MCF 10A (cell line): ENCODE results near the gene PPP6R2. TPM values are rescaled to one million over a fixed set of nuclear protein-coding genes. Genes with fewer than 3 reads are reported as not detected.

Experiments used
- BruUV-seq: library from RNA; stranded (reverse); fragments of 400-500 nt; replicated peaks from 2 replicates; lab custom pipeline; 2021; lab: Mats Ljungman, UMichigan
- CTCF ChIA-PET: fragments of 300-600 bp; sonication (Branson Sonifier 250); formaldehyde crosslinking; extraction: SDS; loops from one replicate; lab custom pipeline; 2021; ENCODE audit warnings: antibody characterized with exemption, inconsistent platforms; lab: Yijun Ruan, JAX
- POLR2A ChIA-PET: fragments of 300-600, 350-650 bp; sonication (Branson Sonifier 250); formaldehyde crosslinking; extraction: SDS; loops from one replicate; lab custom pipeline; 2020; ENCODE audit warnings: antibody characterized with exemption, inconsistent platforms; lab: Yijun Ruan, JAX
- DNase-seq: peaks from one replicate; pipeline ENCODE4 v3.0.0-alpha.2; 2018; ENCODE audit not compliant: unreplicated experiment
- H3K27ac Mint-ChIP-seq: one replicate; pipeline ENCODE4 v1.8.0; 2022; ENCODE audit warnings: mild to moderate bottlenecking, low read depth, mixed read lengths; ENCODE audit not compliant: unreplicated experiment
- H3K27me3 Mint-ChIP-seq: one replicate; pipeline ENCODE4 v1.8.0; 2022; ENCODE audit warnings: mixed read lengths; ENCODE audit not compliant: insufficient read depth, unreplicated experiment
- H3K36me3 Mint-ChIP-seq: one replicate; pipeline ENCODE4 v1.8.0; 2022; ENCODE audit warnings: mild to moderate bottlenecking, moderate library complexity, mixed read lengths; ENCODE audit not compliant: insufficient read depth, unreplicated experiment
- H3K4me1 Mint-ChIP-seq: one replicate; pipeline ENCODE4 v1.8.0; 2022; ENCODE audit warnings: mixed read lengths; ENCODE audit not compliant: insufficient read depth, unreplicated experiment
- H3K4me3 Mint-ChIP-seq: one replicate; pipeline ENCODE4 v1.8.0; 2022; ENCODE audit warnings: mild to moderate bottlenecking, moderate library complexity, mixed read lengths; ENCODE audit not compliant: unreplicated experiment
- H3K9me3 Mint-ChIP-seq: one replicate; pipeline ENCODE4 v1.8.0; 2022; ENCODE audit warnings: mixed read lengths; ENCODE audit not compliant: unreplicated experiment
- CTCF ChIP-seq: fragments of 200-600 bp; IDR thresholded peaks from one replicate; pipeline ENCODE4 v1.8.0; 2022; ENCODE audit warnings: antibody characterized with exemption, mild to moderate bottlenecking; ENCODE audit not compliant: unreplicated experiment
- intact Hi-C: fragments of 100-400 bp; cut with micrococcal nuclease; formaldehyde crosslinking; loops from 2 replicates; pipeline ENCODE4 v1.14.1; 2022
- total RNA-seq: library from RNA; stranded (reverse); gene quantifications from 2 replicates; pipeline ENCODE4 v1.2.3, GENCODE V29; 2022

Gene PPP6R2
- total RNA-seq, 1 experiment from 2014 or later = 30.1 TPM

GRCh38 chr22:50487290-50488005 lies 144.3 kb downstream of the PPP6R2 start:
- TF ChIP-seq CTCF = no peak
- Mint-ChIP-seq H3K4me1 (peaks cover 15% of the 10 kb centered on the region), H3K4me3 (no peak overlapping the region), H3K36me3 (no peaks in the 10 kb centered on the region), H3K9me3 (no peaks in the 10 kb centered on the region), H3K27me3 (no peaks in the 10 kb centered on the region), H3K27ac (no peak overlapping the region)
- DNase-seq = no peak
- POLR2A ChIA-PET = no interaction called here
- intact Hi-C loops = no loop called here
- no TSS peak for BruUV-seq
- CTCF ChIA-PET = interaction anchor here (0.6 to 1.5 kb wide), 2 partner anchors 10 to 146 kb away, joined by 3 to 4 read pairs; no protein-coding TSS in a partner anchor

- intact Hi-C loops = no loop called here
- Mint-ChIP-seq H3K27me3 (no peaks in the 10 kb centered on the region), H3K4me3 (no peak overlapping the region), H3K4me1 (peaks cover 15% of the 10 kb centered on the region), H3K36me3 (no peaks in the 10 kb centered on the region), H3K27ac (no peak overlapping the region), H3K9me3 (no peaks in the 10 kb centered on the region)
- ChIA-PET CTCF (no interaction called here), POLR2A (no interaction called here)
- TF ChIP-seq CTCF = no peak
- BruUV-seq = no TSS peak
- DNase-seq = no peak
These were observed 145.0 kb downstream of the PPP6R2 start for GRCh38 chr22:50488006-50488677.

DNA sequence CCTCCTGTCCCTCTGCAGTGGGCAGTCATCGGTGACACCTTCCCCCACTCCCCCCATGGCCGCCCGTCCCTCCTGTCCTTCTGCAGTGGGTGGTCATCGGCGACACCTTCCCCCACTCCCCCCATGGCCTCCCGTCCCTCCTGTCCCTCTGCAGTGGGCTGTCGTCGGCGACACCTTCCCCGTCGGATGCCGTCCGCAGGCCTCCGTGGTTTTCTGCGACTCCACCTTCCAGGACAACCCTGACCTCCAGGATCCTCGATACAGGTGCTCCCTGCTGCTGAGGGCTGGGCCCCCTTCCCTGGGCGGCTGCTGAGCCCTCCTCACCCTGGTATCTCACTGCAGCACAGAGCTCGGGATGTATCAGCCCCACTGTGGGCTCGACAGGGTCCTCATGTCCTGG lies 145.8 kb downstream of the PPP6R2 start:
- no peak for TF ChIP-seq CTCF
- Mint-ChIP-seq H3K27ac (no peak overlapping the region), H3K4me3 (no peak overlapping the region), H3K9me3 (no peaks in the 10 kb centered on the region), H3K4me1 (peaks cover 15% of the 10 kb centered on the region), H3K27me3 (no peaks in the 10 kb centered on the region), H3K36me3 (no peaks in the 10 kb centered on the region)
- no TSS peak for BruUV-seq
- ChIA-PET POLR2A (no interaction called here), CTCF (interaction anchor here (0.9 kb wide), 1 partner anchor 9 kb away, joined by 4 read pairs; no protein-coding TSS in a partner anchor)
- DNase-seq = no peak
- intact Hi-C loops = no loop called here
